AG10803 (cell line): Measurements from ENCODE around the gene PCDH12.

ENCODE experiments used
- DNase-seq: peaks from one replicate; pipeline ENCODE4 v3.0.0; 2010; ENCODE audit warnings: low read depth
- H3K4me3 ChIP-seq: 2 replicates; pipeline ENCODE4 v1.5.1; 2011; ENCODE audit warnings: mild to moderate bottlenecking, low read length, control low read depth
- CTCF ChIP-seq: conservative IDR thresholded peaks from 2 replicates; pipeline ENCODE4 v1.5.1; 2011; ENCODE audit warnings: mild to moderate bottlenecking, low read length, control low read depth, inconsistent platforms

PCDH12 gene

DNA sequence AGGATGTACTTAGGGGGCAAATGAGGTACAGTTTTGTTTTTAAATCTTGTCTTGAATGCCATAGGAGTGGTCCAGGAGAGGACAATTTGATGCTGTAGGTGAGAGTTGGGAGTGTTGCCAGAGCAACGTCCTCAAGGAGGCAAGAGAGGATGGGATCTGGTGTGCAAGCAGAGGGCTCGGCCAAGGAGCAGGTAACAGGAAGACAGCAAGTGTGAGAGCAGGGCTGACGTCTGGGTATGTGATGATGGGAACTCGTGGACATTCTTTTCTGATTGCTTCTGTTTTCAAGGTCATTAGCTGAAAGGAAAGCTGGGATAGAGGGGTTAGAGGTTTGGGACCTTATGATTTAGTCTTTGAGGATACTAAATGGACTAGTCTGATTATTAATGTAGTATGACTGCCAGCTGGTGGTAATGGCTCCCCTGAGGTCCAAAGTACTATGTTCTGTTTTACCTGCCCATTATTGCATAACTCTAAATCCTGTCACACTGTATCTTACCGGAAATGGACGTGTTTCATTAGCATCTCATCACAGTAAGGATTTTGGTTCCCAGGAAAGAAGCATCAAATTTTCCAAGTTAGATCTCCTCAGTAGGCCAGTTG, 39.5 kb upstream of the PCDH12 start:
- H3K4me3 ChIP-seq = no peak overlapping the region
- no peak for DNase-seq
- no peak for TF ChIP-seq CTCF

- no peak overlapping the region for H3K4me3 ChIP-seq
- no peak for TF ChIP-seq CTCF
- DNase-seq = no peak
Observed at GRCh38 chr5:141995656-141996055, 37.7 kb upstream of the PCDH12 start.

GRCh38 chr5:141994511-141995136, 36.6 kb upstream of the PCDH12 start:
- H3K4me3 ChIP-seq = no peak overlapping the region
- no peak for TF ChIP-seq CTCF
- no peak for DNase-seq

DNA sequence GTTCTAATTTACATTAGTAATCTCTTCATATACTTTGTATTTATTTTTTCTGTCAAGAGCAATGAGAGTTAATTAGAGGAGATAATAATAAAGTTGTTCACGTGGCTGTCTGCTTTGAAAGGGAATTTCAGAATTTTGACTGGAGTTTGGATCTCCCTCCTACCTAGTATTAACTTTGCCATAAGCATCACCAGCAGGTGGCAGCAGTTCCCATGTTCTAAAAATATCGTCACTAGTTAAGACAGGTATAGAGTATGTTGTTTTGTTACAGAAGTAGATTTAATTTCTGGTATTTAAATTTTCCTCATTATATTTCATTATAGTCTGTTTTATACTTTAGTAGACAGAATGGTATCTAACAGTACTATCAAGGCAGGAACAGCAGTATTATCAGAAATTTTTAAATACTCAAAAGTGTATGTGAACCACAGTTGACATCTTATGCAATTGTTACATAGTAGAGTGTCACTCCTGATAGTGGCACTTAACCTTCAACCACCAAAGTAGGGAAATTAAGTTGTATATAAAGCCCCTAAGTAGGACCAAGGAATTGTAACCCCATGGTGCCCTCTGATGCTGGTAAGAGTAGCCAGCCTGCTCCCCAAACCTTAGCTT, 34.5 kb upstream of the PCDH12 start:
- peak; percentile 85 for TF ChIP-seq CTCF
- DNase-seq = peak; percentile 57
- H3K4me3 ChIP-seq = no peak overlapping the region

- no peak for TF ChIP-seq CTCF
- no peak for DNase-seq
Observed at GRCh38 chr5:141989720-141990119, 31.7 kb upstream of the PCDH12 start.

DNA sequence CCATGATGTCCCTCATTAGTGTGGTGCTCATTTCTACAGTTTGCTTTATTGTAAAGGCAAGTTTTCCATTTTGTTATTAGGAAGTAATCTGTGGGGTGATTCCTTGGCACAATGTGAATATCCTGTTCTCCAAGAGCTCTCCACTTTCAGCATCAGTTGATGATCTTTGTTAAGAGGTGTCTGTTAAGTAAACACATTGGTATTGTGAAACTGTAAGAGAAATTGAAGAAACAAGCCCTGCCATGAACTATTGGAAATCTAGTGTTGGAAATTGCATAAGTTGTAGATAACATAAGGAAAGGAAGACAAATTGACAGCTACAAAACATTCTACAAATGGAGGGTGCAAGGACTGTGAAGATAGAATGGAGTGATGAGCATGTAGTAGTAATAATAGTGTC, 28.1 kb upstream of the PCDH12 start:
- no peak for DNase-seq
- no peak overlapping the region for H3K4me3 ChIP-seq
- TF ChIP-seq CTCF = no peak

More at GRCh38 chr5:141989720-141990119, 31.7 kb upstream of the PCDH12 start:
- no peak overlapping the region for H3K4me3 ChIP-seq

GRCh38 chr5:141982626-141983025, 24.6 kb upstream of the PCDH12 start:
- no peak for DNase-seq
- no peak overlapping the region for H3K4me3 ChIP-seq
- TF ChIP-seq CTCF = no peak
